ENCODE measurements around the gene PHC2.

PHC2 gene

GRCh38 chr1:33354707-33355316, 76.1 kb downstream of the PHC2 start:
- in situ Hi-C loops (cut with HindIII; ENCODE audit: low sequenced_read_pairs): no loop called here

DNA sequence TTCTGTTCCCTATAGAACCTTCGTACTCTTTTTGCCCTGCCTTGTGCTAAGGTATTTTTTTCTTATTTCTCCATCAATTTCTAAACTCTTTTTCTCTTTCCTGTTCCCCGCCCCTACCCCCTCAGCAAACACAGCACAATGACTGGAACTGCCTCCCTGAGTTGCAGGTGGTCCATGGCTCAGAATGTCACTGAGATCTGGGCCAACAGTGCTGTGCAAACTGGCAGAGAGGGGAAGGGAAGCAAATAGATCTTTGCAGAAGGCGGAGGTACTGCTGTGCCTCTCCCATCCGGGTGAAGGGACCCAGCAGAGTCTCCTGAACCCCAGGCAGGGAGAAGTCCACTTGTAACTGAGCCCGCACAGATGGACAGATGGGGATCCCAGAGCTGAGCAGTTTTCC, 77.4 kb downstream of the PHC2 start:
- in situ Hi-C loops (cut with HindIII; ENCODE audit: low sequenced_read_pairs): no loop called here

DNA sequence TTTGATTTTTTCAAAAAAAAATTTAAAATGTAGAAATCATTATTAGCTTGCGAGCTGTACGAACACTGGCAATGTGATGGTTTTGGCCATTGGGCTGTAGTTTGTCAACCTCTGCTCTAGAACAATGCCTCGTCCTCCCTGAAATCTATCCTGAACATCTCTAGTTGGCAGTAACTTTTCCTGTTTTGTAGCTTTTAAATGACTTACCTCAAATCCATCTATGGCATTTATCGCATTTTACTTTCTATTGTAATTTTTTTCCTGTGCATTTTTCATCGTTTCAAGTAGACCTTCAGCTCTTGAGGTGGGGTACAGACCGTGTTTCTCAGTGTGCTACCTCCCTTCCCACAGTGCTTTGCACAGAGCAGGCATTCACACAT, 79.6 kb downstream of the PHC2 start:
- in situ Hi-C loops (cut with HindIII; ENCODE audit: low sequenced_read_pairs): no loop called here

DNA sequence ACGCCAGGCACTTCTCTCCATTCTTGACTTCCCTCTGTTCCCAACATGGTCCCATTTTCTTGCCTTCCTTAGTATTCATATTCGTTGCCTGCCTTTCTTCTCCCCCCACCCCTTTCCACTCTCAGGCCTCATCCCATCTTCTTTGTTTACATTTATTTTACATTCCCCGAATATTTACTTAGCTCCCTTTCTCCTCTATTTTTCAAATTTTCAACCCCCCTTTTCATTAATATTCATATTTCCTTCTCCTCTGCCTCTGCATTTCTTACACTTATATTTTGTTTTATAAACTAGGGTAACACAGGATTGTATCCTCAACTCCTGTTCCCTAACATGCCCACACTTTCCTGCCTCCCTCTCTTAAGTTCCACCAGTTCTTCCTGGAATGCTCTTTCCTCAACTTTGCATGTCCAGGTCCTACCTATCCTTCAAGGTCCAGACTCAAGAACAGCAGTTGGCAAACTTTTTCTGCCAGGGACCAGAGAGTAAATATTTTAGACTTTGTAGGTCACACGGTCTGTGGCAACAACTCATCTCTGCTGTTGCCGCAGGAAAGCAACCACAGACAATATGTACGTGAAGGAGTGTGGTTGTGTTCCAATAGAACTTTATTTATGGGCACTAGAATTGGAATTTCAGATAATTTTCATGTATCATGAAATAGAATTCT, 80.1 kb downstream of the PHC2 start:
- in situ Hi-C loops (cut with HindIII; ENCODE audit: low sequenced_read_pairs): no loop called here

DNA sequence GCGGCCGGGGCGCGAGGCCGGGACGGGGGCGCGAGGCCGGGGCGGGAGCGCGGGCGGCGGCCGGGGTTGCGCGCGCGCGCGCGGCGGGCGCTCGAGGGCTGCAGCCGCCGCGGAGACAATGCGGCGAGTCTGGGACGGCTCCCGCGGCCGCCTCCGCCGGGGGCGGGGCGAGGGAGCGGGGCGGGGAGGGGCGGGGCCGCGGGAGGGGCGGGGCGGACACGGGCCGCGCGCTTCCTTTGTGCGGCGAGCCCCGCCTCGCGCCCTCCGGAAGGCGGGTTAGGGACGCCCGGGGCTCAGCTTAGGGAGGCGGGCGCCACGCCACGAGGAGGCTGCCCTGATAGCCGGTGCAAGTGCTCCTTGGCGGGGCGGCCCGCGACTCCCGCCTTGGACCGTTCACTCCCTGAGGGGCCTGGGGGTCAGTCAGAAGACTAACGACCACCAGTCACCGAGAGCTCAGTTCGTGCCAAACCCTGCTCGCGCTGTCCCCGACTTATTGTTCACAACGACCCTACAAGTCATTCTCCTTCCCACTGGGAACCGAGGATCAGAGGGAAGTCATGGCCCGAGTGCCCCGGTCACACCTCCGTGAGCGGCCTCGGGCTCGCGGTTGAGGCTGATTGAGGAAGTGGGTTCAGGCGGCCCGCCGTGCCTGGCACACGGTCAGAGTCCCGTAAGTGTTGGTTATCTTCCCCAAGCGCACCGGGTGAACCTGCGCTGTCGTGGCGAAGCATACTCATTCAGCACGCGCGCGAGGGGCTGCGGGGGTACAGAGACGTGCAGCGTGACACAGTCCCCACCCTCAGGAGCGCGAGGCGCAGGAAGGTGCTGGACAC, 80.9 kb downstream of the PHC2 start:
- in situ Hi-C loops (cut with HindIII; ENCODE audit: low sequenced_read_pairs): no loop called here

DNA sequence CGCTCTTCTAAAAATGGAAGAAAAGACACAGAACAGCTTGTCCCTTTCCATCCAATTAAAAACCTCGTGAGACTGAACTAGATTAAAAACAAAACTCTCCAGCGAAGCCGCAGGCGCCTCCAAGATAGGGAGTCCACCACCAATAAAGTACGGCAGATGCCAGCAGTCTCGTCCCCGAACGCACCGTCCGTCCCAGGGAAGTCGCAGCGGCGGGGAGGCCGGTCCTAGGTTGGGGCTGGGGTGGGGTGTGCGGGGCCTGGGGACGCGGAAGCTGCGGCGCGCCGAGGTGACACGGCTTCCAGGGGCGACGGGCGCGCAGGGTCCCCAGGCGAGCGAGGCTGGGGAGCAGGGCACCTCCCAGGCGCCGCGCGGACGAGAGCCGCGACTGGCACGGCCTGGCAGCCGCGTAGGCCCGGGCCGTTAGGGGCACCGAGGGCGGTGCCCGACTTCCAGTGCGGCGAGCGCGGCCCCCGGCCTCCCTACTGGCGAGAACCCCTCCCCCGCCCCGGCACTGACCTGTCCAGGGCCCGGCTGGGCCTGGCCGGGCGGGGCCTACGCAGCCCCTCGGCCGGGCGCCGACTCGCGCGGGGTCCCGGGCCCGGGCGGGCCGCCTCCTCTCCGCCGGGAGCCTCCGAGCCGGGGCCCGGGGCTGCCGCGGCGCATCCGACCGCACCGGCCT, 81.7 kb downstream of the PHC2 start:
- in situ Hi-C loops (cut with HindIII; ENCODE audit: low sequenced_read_pairs): no loop called here

- in situ Hi-C loops (cut with HindIII; ENCODE audit: low sequenced_read_pairs): no loop called here
Observed at GRCh38 chr1:33348676-33349080, 82.2 kb downstream of the PHC2 start.

- in situ Hi-C loops (cut with HindIII; ENCODE audit: low sequenced_read_pairs): no loop called here
Observed at GRCh38 chr1:33348194-33348593, 82.7 kb downstream of the PHC2 start.

DNA sequence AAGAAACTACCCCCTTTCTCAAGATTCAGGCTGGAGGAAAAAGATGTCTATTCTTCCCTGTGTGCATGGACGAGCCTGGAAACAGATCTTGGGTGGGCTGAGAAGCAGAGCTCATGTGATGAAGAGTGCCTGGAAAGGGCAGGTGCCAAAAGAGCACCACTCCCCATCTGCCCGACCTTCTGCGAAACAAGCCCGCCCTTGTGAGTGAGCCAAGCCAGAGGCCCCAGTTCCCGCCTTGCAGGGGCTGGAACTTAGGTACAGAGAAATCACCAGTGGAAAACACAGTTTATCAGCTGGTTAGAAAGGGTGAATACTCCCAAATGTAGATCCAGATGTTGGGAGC, 83.3 kb downstream of the PHC2 start:
- in situ Hi-C loops (cut with HindIII; ENCODE audit: low sequenced_read_pairs): no loop called here

GRCh38 chr1:33346927-33347649, 83.8 kb downstream of the PHC2 start:
- in situ Hi-C loops (cut with HindIII; ENCODE audit: low sequenced_read_pairs): no loop called here

GRCh38 chr1:33346533-33346926, 84.4 kb downstream of the PHC2 start:
- in situ Hi-C loops (cut with HindIII; ENCODE audit: low sequenced_read_pairs): no loop called here

DNA sequence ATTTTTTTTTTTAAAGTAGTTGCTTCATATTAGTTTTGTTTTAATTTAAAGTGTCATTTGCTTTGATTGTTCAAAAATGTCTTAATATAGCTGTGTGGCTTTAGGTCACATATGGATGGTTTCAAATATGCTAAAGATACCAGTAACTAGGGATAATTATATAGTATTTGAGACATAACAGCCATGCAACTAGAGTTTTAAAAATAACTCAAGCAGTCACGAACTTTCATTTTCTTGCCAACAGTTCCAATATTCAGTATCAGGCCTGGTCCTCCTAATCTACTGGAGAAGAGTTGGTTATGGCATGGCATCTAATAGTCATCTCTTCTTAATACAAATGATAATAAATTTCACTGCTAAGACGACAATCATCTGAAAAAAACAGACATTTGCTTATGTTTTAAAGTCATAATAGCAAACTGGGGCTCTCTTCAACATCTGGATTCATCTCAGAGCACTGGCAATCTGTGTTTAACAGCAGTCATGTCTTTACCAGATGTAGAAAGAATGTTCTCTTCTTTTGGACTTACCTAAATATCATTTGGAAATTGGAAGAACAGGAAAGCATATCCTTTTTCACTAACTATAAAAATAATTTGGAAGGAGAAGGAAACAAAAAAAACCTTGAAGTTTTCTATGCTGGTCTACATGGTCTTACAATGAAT, 85.9 kb downstream of the PHC2 start:
- in situ Hi-C loops (cut with HindIII; ENCODE audit: low sequenced_read_pairs): no loop called here

DNA sequence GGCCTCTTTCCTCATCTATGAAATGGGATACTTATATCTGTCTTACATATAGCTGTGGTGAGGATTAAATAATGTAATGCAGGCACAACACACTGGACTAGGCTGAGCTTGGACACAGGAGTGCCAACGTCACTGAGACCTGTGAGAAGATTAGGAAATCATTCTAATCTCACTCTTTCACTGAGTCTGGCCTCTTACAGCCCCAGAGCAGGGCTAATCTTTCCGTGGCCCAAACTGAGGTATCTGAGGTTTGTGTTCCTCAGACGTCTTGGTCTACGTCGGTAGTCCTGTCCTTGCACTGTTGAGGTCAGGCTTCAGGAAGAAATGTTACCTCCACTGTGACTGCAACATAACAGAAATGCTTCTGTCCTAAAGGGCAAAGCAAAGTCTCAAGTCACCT, 87.4 kb downstream of the PHC2 start:
- in situ Hi-C loops (cut with HindIII; ENCODE audit: low sequenced_read_pairs): no loop called here

- in situ Hi-C loops (cut with HindIII; ENCODE audit: low sequenced_read_pairs): no loop called here
Observed at GRCh38 chr1:33342041-33342723, 88.7 kb downstream of the PHC2 start.

DNA sequence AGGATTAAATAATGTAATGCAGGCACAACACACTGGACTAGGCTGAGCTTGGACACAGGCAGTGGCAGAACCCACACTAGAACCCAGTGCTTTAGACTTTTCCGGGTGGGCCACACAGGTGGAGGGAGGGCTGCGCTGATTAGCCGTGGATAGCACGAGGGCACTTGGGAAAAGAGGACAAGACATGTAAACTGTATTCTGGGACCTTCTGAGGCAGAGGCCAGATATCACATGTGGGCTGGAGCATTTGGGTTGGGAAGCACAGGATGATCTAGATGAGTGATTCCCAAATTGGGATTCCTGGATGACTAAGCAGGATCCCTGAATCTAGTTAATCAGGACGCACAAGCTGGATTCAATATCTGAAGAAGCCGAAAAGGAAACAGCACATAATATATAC, 89.7 kb downstream of the PHC2 start:
- in situ Hi-C loops (cut with HindIII; ENCODE audit: low sequenced_read_pairs): no loop called here

DNA sequence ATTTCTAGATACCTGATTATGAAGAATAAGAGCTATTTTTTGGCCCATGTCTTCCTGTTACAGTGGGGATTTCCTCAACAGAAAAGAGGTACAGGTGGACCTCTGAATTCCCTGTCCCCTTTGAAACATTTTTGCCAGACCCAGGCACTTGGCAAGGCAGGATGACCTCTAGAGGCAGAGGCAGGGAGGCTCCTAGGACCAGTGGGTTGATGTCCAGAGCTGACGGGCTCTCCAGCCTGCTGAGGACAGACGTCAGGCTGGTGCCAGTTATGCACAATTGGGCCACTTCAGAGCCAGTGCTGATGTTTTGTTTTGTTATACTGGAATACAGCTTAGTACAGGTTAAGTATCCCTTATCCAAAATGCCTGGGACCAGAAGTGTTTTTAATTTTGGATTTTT, 91.5 kb downstream of the PHC2 start:
- in situ Hi-C loops (cut with HindIII; ENCODE audit: low sequenced_read_pairs): no loop called here

DNA sequence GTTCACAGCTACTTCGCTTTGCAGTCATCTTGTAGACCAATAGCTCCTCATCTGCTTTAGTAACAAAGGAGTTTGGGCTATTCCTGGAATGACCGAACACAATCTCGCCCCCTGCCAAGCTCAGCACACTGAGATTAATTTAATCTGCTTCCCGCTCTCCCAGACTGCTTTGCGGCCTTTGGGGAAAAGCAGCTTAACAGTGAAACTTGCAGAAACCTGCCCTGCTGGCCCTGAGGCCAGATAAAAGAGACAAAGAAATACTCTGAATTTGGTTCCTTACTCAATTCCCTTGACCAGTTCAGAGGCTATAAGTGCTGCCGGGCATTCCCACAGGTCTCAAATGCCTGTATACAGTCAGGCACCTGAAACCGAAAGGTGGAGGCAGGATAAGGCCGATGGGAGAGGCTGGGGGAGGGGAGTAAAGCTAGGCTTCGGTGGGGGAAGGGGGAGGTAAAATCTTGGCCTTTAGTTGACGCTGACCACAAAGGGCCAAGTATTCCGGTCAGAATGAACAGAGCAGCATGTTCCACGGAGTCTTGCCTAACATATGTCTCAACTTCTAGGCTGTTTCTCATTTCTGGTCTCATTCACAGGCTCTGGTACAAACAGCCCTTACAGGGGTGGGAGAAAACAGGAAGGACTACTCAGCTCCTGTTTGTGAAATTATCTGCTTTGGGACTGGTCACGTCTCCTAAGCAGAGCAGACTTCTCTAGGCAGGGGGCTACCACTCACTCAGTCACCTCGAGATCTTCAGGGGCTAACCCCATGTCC, 92.3 kb downstream of the PHC2 start:
- in situ Hi-C loops (cut with HindIII; ENCODE audit: low sequenced_read_pairs): no loop called here

DNA sequence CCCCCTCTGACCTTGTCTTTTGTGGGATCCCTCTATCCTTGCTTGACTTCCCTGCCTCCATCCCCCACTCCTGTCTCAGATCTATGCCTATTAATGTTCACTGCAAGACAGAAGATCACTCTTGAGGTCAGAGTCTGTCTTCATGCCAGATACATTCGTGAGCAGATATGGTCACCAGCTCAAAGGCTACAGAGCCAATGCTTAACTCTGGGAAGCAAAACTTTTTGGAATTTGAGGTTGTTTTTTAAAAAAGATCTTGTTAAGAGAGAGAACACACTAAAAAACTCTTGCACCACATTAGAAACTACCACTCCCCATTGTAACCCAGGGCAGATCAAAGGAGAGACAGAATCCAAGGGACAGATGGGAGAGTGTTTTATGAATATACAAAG, 92.9 kb downstream of the PHC2 start:
- in situ Hi-C loops (cut with HindIII; ENCODE audit: low sequenced_read_pairs): no loop called here

DNA sequence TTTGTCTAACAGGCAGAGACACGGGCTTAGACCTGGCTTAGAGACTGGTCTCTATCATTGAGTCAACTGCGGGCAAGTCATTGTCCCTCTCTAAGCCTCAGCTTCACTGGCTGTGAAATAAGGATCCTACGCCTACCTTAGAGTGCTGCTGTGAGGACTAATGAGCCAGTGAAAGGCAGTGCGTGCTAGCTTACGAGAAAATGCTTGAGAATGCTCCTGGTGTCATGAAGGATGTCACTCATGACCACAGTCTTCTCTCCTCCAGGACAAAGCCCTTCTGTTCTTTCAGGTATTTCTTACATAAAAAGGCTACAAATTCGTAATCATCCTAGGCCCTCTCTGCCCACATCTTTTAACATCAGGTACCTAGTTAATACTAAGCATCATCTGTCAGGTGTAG, 93.5 kb downstream of the PHC2 start:
- in situ Hi-C loops (cut with HindIII; ENCODE audit: low sequenced_read_pairs): no loop called here
